ENCODE measurements around the gene HUNK.

Gene HUNK

GRCh38 chr21:31903896-31904295 is 31.1 kb downstream of the HUNK start:
- Histone ChIP-seq H3K36me3 (ENCODE audit: control insufficient read depth, insufficient read depth, low read length) (no peaks in the 10 kb centered on the region), H3K9ac (ENCODE audit: low read length) (no peak overlapping the region), H3K27ac (ENCODE audit: low read depth, low read length) (peak overlapping the region; percentile 6), H3K4me1 (ENCODE audit: control insufficient read depth, insufficient read depth, low read length) (no peaks in the 10 kb centered on the region), H3K27me3 (ENCODE audit: control insufficient read depth, insufficient read depth, low read length) (no peaks in the 10 kb centered on the region), H3K4me3 (ENCODE audit: low read length) (no peak overlapping the region)

DNA sequence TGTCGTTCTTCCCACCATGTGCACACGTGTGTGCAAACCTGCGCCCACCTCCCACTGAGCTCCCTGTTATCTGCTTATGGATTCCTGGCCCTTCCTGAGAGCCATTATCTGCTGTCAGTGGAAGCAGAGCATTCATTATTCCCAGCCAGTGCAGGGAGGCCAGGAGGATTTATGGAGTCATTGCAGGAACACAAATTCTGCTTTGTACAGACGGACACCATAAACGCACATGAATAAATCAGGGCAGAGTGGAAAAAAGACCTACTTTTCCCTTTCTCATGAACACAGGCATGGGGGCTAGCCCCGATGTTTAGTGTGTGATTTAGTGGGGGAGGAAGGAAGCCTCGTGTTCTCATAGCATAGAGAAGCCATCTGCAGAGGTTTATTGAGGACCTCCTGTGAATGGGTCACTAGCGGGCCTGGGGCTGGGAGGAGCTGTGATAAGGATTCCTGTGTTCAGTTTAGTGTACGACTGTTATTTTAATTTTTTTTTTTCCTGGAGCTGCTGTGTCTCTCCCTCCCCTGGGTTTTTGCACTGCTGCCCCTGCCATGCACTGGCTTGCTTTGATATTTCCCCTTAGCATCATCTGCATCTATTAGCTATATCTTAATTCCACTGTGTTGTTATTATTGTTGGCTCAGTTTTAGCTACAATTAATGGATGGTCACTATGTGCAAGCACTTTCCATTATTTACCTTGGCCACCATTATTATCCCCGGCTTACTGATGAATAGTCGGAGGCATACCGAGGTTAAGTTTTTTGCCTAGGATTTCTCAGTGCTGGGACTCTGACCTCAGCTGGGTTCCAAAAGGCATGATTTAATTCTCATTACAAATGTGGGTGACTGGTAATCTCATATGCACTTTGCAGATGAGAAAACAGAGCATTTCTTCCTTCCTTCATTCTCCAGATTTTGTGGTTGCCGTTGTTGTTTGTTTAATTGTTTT is 33.0 kb downstream of the HUNK start:
- no peaks in the 10 kb centered on the region for H3K27me3 ChIP-seq (ENCODE audit: control insufficient read depth, insufficient read depth, low read length)
- H3K9ac ChIP-seq (ENCODE audit: low read length) = no peak overlapping the region
- H3K4me1 ChIP-seq (ENCODE audit: control insufficient read depth, insufficient read depth, low read length) = no peaks in the 10 kb centered on the region
- no peak overlapping the region for H3K4me3 ChIP-seq (ENCODE audit: low read length)
- no peak overlapping the region for H3K27ac ChIP-seq (ENCODE audit: low read depth, low read length)
- H3K36me3 ChIP-seq (ENCODE audit: control insufficient read depth, insufficient read depth, low read length) = no peaks in the 10 kb centered on the region

DNA sequence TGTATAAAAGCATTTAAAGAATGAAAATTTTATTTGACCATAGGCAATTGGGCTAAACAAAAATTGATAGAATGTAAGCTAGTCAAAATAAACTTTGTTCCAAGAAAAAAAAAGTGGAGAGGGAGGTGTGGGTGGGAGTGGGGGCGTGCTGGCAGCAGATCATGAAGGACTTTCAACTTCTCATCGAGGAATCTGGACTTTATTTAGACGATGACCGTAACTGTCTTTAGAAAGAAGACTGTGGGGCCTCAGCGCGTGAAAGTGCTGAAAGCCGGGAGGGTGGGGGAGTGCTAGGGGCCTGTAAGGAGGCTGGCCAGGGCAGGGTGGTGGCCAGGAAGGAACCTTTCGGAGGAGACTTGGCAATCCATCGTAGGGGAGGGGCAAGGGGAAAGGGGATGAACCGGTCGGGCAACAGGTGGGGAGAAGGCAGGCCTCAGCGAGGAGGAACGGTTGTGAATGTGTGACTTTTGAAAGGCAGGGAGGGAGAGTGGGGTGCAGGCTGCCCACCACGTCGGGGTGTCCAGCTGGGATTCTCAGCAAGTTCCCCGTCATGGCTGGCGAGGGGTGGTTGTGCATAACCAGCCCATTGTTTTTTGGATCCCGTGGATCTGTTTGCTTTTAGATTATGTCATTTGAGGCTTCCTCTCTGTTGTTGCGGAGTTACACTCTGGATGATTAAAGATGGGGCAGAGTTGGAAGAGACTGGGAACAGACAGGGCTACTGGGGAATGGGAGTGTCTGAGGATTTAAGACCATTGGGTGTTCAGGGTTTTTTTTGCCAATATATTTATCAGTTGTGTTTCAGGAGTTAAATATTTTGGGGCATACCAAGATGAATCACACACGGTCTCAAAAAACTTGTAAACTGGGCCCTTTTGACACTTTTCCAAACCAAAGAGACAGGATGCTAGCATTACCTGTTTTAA is 35.5 kb downstream of the HUNK start:
- no peak overlapping the region for H3K9ac ChIP-seq (ENCODE audit: low read length)
- no peaks in the 10 kb centered on the region for H3K27me3 ChIP-seq (ENCODE audit: control insufficient read depth, insufficient read depth, low read length)
- no peaks in the 10 kb centered on the region for H3K4me1 ChIP-seq (ENCODE audit: control insufficient read depth, insufficient read depth, low read length)
- H3K27ac ChIP-seq (ENCODE audit: low read depth, low read length) = peak overlapping the region; percentile 43
- H3K4me3 ChIP-seq (ENCODE audit: low read length) = no peak overlapping the region
- H3K36me3 ChIP-seq (ENCODE audit: control insufficient read depth, insufficient read depth, low read length) = no peaks in the 10 kb centered on the region

DNA sequence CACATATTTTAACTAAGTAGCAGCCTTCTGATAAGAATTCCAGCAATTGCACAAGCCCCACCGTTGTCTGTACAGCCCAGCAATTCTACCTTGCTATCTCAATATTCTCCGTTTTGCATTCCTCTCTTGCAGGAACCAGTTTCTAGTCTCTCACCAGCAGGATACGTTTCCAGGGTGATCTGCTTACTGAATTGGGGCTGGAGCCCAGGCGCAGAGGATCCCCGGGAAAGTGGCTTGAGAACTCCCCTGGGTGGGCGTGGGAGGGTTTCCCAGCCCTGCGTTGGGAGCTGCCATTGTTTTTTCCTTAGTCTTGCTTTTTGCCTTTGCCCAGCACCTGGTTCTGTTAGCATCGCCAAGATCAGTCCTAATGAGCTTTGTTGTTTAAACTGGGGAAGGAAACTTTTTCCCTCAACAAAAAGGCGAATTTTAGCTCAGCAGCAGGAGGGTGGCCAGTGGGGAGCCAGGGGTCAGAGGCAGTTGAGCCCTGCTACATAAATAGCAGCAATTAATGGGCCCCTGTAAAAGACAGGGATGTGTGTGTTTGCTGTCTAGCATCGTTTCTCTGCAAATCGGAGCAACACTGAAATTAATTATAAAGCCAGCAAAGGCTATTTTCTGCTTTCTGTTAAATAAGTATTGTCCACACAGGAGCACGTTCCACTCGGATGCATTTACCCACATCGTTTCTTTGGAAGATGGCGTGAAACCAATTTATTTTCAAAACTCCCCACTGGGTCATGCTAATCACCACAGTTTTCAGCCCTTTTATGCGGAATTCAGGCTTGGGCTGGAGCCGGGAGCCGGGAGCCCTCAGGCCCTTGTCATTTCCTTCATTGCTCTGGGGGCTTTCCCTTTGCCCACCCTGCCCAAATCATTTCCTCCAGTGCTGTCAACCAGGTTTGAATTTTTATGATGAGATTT is 36.6 kb downstream of the HUNK start:
- no peaks in the 10 kb centered on the region for H3K4me1 ChIP-seq (ENCODE audit: control insufficient read depth, insufficient read depth, low read length)
- no peak overlapping the region for H3K27ac ChIP-seq (ENCODE audit: low read depth, low read length)
- H3K27me3 ChIP-seq (ENCODE audit: control insufficient read depth, insufficient read depth, low read length) = no peaks in the 10 kb centered on the region
- H3K36me3 ChIP-seq (ENCODE audit: control insufficient read depth, insufficient read depth, low read length) = no peaks in the 10 kb centered on the region
- H3K4me3 ChIP-seq (ENCODE audit: low read length) = no peak overlapping the region
- H3K9ac ChIP-seq (ENCODE audit: low read length) = no peak overlapping the region

DNA sequence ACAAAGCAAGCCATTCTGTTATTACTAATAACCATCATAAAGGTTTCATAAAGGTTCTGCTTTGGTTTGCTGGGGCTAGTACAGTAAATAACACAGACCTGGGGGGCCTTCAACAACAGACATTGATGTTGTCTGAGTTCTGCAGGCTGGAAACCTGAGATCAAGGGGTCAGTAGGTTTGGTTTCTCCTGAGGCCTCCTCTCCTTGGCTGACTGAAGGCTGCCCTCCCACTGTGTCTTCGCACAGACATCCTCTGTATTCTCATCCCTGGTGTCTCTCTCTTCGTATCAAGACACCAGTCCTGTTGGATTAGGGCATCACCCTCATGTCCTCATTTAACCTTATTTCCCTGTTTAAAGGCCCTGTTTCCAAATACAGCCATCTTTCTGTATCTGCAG is 37.3 kb downstream of the HUNK start:
- no peaks in the 10 kb centered on the region for H3K4me1 ChIP-seq (ENCODE audit: control insufficient read depth, insufficient read depth, low read length)
- H3K4me3 ChIP-seq (ENCODE audit: low read length) = no peak overlapping the region

GRCh38 chr21:31911138-31911907 is 38.5 kb downstream of the HUNK start:
- H3K4me3 ChIP-seq (ENCODE audit: low read length) = no peak overlapping the region
- no peak overlapping the region for H3K9ac ChIP-seq (ENCODE audit: low read length)
- H3K27me3 ChIP-seq (ENCODE audit: control insufficient read depth, insufficient read depth, low read length) = no peaks in the 10 kb centered on the region
- H3K4me1 ChIP-seq (ENCODE audit: control insufficient read depth, insufficient read depth, low read length) = no peaks in the 10 kb centered on the region
- H3K27ac ChIP-seq (ENCODE audit: low read depth, low read length) = no peak overlapping the region
- H3K36me3 ChIP-seq (ENCODE audit: control insufficient read depth, insufficient read depth, low read length) = no peaks in the 10 kb centered on the region

More for the DNA sequence above, 37.3 kb downstream of the HUNK start:
- Histone ChIP-seq H3K36me3 (ENCODE audit: control insufficient read depth, insufficient read depth, low read length) (no peaks in the 10 kb centered on the region), H3K9ac (ENCODE audit: low read length) (no peak overlapping the region), H3K27me3 (ENCODE audit: control insufficient read depth, insufficient read depth, low read length) (no peaks in the 10 kb centered on the region), H3K27ac (ENCODE audit: low read depth, low read length) (no peak overlapping the region)

DNA sequence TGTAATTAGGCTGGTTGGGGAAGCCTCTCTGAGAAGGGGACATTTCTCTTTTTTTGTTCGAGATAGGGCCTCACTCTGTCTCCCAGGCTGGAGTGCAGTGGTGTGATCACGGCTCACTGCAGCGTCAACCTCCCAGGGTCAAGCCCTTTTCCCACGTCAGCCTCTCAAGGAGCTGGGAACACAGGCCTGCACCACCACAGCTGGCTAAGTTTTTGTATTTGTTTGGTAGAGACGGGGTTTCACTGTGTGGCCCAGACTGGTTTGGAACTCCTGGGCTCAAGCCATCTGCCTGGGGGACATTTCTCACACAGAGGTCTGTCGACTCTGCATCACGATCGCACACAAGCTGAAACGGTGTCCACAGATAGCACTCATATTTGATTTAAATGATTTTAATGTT is 39.7 kb downstream of the HUNK start:
- no peak overlapping the region for H3K27ac ChIP-seq (ENCODE audit: low read depth, low read length)
- no peaks in the 10 kb centered on the region for H3K36me3 ChIP-seq (ENCODE audit: control insufficient read depth, insufficient read depth, low read length)
- H3K27me3 ChIP-seq (ENCODE audit: control insufficient read depth, insufficient read depth, low read length) = no peaks in the 10 kb centered on the region
- H3K4me1 ChIP-seq (ENCODE audit: control insufficient read depth, insufficient read depth, low read length) = no peaks in the 10 kb centered on the region
- H3K9ac ChIP-seq (ENCODE audit: low read length) = no peak overlapping the region
- H3K4me3 ChIP-seq (ENCODE audit: low read length) = no peak overlapping the region

DNA sequence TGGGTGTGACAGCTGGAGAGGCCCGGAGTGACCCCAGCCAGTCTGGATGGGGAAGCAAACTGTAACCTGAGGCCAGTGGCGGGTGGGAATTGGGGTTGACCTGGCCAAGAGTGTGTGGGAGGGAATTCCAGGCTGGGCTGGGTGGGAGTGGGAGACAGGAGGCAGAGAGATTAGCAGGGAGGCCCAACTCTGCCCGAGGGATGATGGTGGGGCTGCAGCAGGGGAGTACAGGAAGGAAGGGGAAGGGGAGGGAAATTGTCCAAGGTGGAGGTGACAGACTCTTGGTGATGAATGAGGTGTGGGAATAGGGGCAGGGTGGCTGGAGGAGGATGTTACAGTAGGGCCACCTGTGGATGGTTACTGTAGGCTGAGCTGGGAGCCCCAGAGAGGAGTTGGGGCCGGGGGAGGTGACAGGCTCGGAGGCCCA is 40.4 kb downstream of the HUNK start:
- Histone ChIP-seq H3K9ac (ENCODE audit: low read length) (no peak overlapping the region), H3K4me1 (ENCODE audit: control insufficient read depth, insufficient read depth, low read length) (no peaks in the 10 kb centered on the region), H3K4me3 (ENCODE audit: low read length) (no peak overlapping the region), H3K27ac (ENCODE audit: low read depth, low read length) (no peak overlapping the region), H3K27me3 (ENCODE audit: control insufficient read depth, insufficient read depth, low read length) (no peaks in the 10 kb centered on the region), H3K36me3 (ENCODE audit: control insufficient read depth, insufficient read depth, low read length) (no peaks in the 10 kb centered on the region)

GRCh38 chr21:31914472-31914871 is 41.7 kb downstream of the HUNK start:
- Histone ChIP-seq H3K4me1 (ENCODE audit: control insufficient read depth, insufficient read depth, low read length) (no peaks in the 10 kb centered on the region), H3K27me3 (ENCODE audit: control insufficient read depth, insufficient read depth, low read length) (no peaks in the 10 kb centered on the region), H3K36me3 (ENCODE audit: control insufficient read depth, insufficient read depth, low read length) (no peaks in the 10 kb centered on the region), H3K27ac (ENCODE audit: low read depth, low read length) (no peak overlapping the region), H3K4me3 (ENCODE audit: low read length) (no peak overlapping the region), H3K9ac (ENCODE audit: low read length) (no peak overlapping the region)

GRCh38 chr21:31915566-31915965 is 42.7 kb downstream of the HUNK start:
- no peak overlapping the region for H3K27ac ChIP-seq (ENCODE audit: low read depth, low read length)
- no peaks in the 10 kb centered on the region for H3K36me3 ChIP-seq (ENCODE audit: control insufficient read depth, insufficient read depth, low read length)
- no peaks in the 10 kb centered on the region for H3K27me3 ChIP-seq (ENCODE audit: control insufficient read depth, insufficient read depth, low read length)
- H3K4me3 ChIP-seq (ENCODE audit: low read length) = no peak overlapping the region
- no peak overlapping the region for H3K9ac ChIP-seq (ENCODE audit: low read length)
- H3K4me1 ChIP-seq (ENCODE audit: control insufficient read depth, insufficient read depth, low read length) = no peaks in the 10 kb centered on the region

DNA sequence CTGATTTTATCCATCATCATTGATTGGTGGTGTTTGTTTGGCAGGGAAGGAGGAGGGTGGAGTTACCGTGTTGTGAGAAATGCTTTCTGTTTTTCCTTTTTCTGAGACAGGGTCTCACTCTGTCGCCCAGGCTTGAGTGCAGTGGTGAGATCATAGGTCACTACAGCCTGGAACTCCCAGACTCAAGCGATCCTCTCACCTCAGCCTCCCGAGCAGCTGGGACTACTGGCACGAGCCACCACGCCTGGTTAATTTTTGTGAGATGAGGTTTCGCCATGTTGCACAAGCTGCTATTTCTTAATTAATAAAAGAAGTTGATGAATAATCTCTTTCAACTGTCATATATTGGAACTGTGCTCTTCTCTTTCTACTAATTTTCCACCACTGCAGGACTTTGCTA is 44.3 kb downstream of the HUNK start:
- H3K27me3 ChIP-seq (ENCODE audit: control insufficient read depth, insufficient read depth, low read length) = no peaks in the 10 kb centered on the region
- H3K4me3 ChIP-seq (ENCODE audit: low read length) = no peak overlapping the region
- no peak overlapping the region for H3K27ac ChIP-seq (ENCODE audit: low read depth, low read length)
- no peak overlapping the region for H3K9ac ChIP-seq (ENCODE audit: low read length)
- H3K4me1 ChIP-seq (ENCODE audit: control insufficient read depth, insufficient read depth, low read length) = no peaks in the 10 kb centered on the region
- H3K36me3 ChIP-seq (ENCODE audit: control insufficient read depth, insufficient read depth, low read length) = no peaks in the 10 kb centered on the region

All from rectal smooth muscle tissue (tissue), 1 donor.